Measurements from ENCODE around the gene RNU6-1.

DNA sequence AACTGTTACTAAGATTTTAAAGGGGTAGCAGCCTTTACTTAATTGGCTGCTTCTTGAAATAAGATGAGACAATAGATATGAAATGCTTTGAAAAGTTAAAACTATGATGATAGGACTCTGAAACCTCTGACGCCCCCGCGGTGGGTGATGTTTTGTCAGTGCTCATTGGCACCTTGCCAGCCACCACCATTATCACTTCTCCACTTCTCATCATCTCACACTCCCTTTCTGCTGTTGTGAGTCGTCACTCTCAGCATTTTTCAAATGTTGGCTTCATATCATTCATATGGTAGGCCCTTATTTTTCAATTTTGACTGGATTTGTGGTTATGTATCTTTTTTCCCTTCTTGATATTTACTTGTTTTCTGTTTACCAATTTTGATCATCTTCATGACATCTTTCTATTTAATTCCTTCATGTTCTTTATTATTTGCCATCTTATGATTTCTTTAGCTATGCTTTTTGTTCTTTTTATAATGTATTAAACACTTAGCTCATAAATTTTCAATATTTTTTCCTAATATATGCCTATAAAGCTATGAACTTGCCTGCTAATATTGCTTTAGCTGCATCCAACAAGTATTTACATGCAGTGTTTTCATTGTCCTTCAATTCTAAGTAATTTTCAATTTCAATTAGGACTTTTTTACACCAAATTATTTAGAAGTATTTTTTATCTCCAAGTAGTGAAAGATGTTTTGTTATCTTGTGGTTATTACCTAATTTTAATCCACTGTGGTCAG lies 44.8 kb downstream of the RNU6-1 start:
- TF ChIP-seq, protein P1, sequence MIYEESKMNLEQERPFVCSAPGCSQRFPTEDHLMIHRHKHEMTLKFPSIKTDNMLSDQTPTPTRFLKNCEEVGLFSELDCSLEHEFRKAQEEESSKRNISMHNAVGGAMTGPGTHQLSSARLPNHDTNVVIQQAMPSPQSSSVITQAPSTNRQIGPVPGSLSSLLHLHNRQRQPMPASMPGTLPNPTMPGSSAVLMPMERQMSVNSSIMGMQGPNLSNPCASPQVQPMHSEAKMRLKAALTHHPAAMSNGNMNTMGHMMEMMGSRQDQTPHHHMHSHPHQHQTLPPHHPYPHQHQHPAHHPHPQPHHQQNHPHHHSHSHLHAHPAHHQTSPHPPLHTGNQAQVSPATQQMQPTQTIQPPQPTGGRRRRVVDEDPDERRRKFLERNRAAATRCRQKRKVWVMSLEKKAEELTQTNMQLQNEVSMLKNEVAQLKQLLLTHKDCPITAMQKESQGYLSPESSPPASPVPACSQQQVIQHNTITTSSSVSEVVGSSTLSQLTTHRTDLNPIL (CRISPR knock-in tag; IDR thresholded peaks at IDR 0.05; ENCODE audit: low read depth) = no peak
- TF ChIP-seq, protein P2, sequence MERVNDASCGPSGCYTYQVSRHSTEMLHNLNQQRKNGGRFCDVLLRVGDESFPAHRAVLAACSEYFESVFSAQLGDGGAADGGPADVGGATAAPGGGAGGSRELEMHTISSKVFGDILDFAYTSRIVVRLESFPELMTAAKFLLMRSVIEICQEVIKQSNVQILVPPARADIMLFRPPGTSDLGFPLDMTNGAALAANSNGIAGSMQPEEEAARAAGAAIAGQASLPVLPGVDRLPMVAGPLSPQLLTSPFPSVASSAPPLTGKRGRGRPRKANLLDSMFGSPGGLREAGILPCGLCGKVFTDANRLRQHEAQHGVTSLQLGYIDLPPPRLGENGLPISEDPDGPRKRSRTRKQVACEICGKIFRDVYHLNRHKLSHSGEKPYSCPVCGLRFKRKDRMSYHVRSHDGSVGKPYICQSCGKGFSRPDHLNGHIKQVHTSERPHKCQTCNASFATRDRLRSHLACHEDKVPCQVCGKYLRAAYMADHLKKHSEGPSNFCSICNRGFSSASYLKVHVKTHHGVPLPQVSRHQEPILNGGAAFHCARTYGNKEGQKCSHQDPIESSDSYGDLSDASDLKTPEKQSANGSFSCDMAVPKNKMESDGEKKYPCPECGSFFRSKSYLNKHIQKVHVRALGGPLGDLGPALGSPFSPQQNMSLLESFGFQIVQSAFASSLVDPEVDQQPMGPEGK (CRISPR knock-in tag; IDR thresholded peaks at IDR 0.05; ENCODE audit: borderline replicate concordance) = no peak
- no peak for TF ChIP-seq ZNF8 (CRISPR knock-in tag; IDR thresholded peaks at IDR 0.05)
- TF ChIP-seq ZFP30 (CRISPR knock-in tag; IDR thresholded peaks at IDR 0.05) = no peak
- TF ChIP-seq, protein P3, sequence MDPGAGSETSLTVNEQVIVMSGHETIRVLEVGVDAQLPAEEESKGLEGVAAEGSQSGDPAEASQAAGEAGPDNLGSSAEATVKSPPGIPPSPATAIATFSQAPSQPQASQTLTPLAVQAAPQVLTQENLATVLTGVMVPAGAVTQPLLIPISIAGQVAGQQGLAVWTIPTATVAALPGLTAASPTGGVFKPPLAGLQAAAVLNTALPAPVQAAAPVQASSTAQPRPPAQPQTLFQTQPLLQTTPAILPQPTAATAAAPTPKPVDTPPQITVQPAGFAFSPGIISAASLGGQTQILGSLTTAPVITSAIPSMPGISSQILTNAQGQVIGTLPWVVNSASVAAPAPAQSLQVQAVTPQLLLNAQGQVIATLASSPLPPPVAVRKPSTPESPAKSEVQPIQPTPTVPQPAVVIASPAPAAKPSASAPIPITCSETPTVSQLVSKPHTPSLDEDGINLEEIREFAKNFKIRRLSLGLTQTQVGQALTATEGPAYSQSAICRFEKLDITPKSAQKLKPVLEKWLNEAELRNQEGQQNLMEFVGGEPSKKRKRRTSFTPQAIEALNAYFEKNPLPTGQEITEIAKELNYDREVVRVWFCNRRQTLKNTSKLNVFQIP (CRISPR knock-in tag; IDR thresholded peaks at IDR 0.05; ENCODE audit: borderline replicate concordance, low read depth) = no peak
- no peak for TF ChIP-seq CSDC2 (CRISPR knock-in tag; IDR thresholded peaks at IDR 0.05)
- TF ChIP-seq ZFP3 (CRISPR knock-in tag; IDR thresholded peaks at IDR 0.05) = no peak
- no peak for TF ChIP-seq RARB (CRISPR knock-in tag; IDR thresholded peaks at IDR 0.05)
- TF ChIP-seq ISL1 (CRISPR knock-in tag; IDR thresholded peaks at IDR 0.05) = no peak
- TF ChIP-seq, protein P4, sequence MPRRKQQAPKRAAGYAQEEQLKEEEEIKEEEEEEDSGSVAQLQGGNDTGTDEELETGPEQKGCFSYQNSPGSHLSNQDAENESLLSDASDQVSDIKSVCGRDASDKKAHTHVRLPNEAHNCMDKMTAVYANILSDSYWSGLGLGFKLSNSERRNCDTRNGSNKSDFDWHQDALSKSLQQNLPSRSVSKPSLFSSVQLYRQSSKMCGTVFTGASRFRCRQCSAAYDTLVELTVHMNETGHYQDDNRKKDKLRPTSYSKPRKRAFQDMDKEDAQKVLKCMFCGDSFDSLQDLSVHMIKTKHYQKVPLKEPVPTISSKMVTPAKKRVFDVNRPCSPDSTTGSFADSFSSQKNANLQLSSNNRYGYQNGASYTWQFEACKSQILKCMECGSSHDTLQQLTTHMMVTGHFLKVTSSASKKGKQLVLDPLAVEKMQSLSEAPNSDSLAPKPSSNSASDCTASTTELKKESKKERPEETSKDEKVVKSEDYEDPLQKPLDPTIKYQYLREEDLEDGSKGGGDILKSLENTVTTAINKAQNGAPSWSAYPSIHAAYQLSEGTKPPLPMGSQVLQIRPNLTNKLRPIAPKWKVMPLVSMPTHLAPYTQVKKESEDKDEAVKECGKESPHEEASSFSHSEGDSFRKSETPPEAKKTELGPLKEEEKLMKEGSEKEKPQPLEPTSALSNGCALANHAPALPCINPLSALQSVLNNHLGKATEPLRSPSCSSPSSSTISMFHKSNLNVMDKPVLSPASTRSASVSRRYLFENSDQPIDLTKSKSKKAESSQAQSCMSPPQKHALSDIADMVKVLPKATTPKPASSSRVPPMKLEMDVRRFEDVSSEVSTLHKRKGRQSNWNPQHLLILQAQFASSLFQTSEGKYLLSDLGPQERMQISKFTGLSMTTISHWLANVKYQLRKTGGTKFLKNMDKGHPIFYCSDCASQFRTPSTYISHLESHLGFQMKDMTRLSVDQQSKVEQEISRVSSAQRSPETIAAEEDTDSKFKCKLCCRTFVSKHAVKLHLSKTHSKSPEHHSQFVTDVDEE (CRISPR knock-in tag; IDR thresholded peaks at IDR 0.05) = no peak
- TF ChIP-seq ZNF70 (CRISPR knock-in tag; IDR thresholded peaks at IDR 0.05) = no peak
- TF ChIP-seq TOX (CRISPR knock-in tag; IDR thresholded peaks at IDR 0.05; ENCODE audit: borderline replicate concordance) = no peak
- TF ChIP-seq SNAI2 (CRISPR knock-in tag; IDR thresholded peaks at IDR 0.05) = no peak
- TF ChIP-seq BACH2 (CRISPR knock-in tag; IDR thresholded peaks at IDR 0.05; ENCODE audit: borderline replicate concordance) = no peak
